HG03354 (cell line): ENCODE measurements around the gene PEMT.

ENCODE experiments used
- ATAC-seq: cut with Tn5 transposase; IDR thresholded peaks from one replicate; pipeline ENCODE4 v1.9.1; 2021; ENCODE audit warnings: mild to moderate bottlenecking; ENCODE audit not compliant: unreplicated experiment, poor library complexity, severe bottlenecking

PEMT gene

DNA sequence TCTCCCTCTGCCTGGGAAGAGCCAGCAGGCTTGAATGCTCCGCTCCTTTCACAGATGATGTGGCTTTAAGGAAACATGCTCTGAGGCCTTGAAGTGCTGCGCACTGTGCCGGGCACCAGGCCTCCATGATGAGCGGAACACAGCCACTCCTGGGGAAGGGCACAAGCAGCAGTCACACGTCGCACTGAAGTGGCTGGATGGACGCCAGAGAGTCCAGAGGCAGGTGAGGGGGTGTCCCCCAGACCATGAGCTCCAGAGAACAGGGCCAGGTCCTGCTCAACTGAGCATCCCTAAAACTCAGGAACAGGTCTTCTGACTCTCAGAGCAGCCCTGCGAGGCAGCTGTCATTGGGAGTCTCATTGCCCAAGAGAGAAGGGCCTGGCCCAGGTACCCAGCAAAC, 35.6 kb downstream of the PEMT start:
- ATAC-seq = no peak

DNA sequence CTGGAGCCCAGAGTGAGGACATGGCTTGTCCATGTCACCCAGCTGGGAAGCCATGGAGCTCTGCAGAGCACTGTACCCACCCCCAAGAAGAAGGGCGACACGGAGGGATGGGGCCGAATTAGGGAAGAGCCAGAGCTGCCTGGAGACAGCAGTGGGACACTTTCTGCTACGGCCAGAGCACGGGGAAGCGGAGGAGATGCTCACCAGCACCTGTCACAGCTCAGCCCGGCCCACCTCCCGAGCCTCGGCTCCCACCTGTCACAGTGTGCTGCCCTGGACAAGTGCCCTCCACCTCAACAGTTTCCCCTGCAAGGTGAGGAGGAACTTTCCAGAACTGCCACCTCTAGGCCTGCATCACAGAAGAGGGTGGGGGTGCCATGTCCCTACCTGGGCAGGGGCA, 36.4 kb downstream of the PEMT start:
- ATAC-seq = no peak

- ATAC-seq = no peak
Measured at GRCh38 chr17:17554266-17554665, 37.2 kb downstream of the PEMT start.

- no peak for ATAC-seq
Measured at GRCh38 chr17:17553217-17554195, 38.0 kb downstream of the PEMT start.

GRCh38 chr17:17552351-17553216, 38.9 kb downstream of the PEMT start:
- ATAC-seq = no peak

DNA sequence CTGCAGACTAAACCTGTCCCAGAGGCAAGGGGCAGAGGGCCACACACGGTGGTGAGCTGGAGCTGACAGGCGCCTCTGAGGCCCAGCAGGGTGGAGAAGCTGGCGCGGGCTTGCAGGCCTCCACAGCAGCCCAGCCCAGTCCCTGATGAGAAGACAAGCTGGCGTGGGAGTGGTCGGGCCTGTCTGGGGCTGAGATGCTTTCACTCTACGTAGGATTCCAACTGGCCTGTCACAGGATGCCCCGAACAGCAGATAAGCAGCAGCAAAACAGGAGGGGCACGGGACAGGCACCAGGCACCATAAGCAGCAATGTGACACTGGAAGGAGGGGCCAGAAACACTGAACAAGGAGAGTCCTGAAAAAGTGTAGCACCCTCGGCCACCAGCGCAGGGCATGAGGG, 40.1 kb downstream of the PEMT start:
- no peak for ATAC-seq

- no peak for ATAC-seq
Measured at GRCh38 chr17:17549732-17550366, 41.7 kb downstream of the PEMT start.

GRCh38 chr17:17548044-17548443, 43.5 kb downstream of the PEMT start:
- ATAC-seq = no peak

- ATAC-seq = no peak
Measured at GRCh38 chr17:17547210-17547764, 44.2 kb downstream of the PEMT start.

DNA sequence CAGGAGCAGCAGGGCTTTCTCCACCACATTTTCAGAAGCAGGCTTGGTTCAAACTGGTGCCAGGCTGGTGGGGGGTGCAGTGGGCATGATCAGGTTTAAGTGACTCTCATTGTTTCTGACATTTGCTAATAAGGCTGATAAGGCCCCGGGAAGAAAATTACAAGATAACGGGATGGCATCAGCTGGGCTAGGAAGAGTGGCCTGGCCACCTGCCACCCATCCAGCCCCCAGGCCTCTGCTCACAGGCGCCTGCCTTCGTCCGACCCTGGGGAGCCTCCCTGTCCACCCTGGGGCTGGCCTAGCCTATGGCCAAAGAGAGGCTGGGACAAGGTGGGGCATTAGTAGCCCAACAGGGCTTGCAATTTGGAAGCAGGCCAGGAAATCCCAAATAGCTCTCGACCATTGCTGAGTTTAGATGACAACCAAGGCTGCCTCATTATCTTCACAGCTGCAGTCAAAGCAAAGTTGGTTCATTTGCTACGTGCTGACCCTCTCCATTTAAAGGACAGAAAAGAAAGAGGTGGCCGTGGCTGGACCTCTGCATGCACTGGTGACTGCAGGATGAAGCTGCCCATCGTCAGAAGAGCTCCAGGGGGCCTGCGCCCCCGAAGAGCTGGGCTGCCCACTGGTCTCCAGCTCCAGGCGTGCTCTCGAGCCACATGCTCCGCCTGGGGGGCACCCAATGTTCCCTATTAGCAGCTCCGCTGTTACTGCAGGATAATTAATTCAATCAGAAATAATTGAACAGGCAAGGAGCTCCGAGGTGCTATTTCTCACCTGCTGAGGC, 44.9 kb downstream of the PEMT start:
- ATAC-seq = no peak

DNA sequence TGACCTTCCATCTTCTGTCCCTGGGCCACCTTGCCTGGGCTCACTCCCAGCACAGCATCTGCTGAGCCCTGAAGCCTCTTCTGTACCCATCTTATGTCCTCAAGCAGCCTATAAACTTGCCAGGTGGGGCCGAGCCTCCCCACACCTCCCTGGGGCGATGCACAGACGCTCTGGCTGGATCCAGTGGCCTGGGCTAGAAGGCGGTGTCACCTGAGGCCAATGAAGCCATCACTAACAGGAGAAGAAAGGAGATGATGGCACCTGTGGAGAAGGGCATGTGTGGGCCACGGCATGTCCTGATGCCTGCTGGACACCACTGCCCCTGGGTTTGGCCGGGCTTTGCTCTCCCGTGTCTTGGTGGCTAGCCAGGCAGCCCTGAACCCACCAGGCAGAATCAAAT, 45.5 kb downstream of the PEMT start:
- ATAC-seq = no peak

- no peak for ATAC-seq
Measured at GRCh38 chr17:17545031-17545820, 46.3 kb downstream of the PEMT start.

- ATAC-seq = no peak
Measured at GRCh38 chr17:17542906-17543635, 48.4 kb downstream of the PEMT start.

GRCh38 chr17:17541640-17542001, 49.9 kb downstream of the PEMT start:
- ATAC-seq = no peak

- ATAC-seq = no peak
Measured at GRCh38 chr17:17540935-17541639, 50.4 kb downstream of the PEMT start.

DNA sequence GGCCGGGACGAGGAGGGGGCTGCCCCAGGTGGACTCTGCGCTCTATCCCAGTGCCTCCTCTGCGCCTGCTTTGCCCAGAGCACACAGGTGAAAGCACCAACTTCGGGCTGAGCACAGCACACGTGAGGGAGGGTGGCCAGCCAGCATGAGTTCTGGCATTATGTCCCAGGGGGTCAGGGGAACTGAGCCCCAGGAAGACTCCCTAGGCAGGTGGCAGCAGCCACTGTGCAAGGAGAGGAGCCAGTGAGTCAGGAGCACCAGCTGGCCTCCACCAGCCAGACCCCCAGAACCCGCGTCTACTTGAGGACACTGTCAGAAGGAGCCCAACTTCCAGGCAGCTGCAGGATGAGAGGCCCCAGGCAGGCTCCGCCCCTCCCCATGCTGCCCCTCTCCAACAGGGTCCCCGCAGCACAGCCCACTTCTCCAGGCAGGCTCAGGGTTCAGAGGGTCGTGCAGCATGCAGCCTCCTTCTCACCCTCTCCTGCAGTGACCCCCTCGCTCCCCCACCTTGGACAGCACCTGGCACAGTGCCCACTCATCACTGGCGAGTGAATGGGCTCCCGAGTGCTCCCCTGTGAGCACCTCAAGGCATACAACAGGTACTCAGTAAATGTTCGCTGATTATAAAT, 51.1 kb downstream of the PEMT start:
- no peak for ATAC-seq

- no peak for ATAC-seq
Measured at GRCh38 chr17:17539591-17539990, 51.9 kb downstream of the PEMT start.
